ENCODE results near the gene PPP2R5A. TPM values are rescaled to one million over a fixed set of nuclear protein-coding genes. Genes with fewer than 3 reads are reported as not detected.

The PPP2R5A gene
- polyA plus RNA-seq, 3 donors = 28.1 to 38.4 (median 31.1) TPM

DNA sequence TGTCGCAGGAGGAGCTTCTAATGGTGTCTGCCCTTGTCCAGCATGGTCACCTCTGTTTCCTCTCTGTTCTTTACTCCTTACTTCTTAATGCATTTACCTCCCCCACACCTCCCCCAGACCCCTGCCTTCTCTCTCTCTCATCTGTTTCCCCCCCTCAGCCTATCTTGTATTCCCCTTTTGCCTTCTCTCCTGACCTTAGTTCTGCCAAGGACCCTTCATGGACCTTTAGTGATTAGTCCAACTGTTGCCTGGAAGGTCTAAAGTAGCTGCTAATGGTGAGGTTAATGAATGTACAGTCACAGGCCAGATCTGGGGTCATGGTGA, 42.3 kb upstream of the PPP2R5A start:
- Histone ChIP-seq H3K4me1 (ENCODE audit: control insufficient read depth in 1 of 2, insufficient read depth in 2 of 2, low read length in 2 of 2) (peaks cover 20 to 42% of the 10 kb centered on the region in 2 donors), H3K9ac (ENCODE audit: insufficient read depth, low read length, poor library complexity, severe bottlenecking) (no peak overlapping the region), H3K27ac (ENCODE audit: low read depth in 1 of 2, low read length in 2 of 2) (no peak overlapping the region), H3K36me3 (replicated peaks in 1 of 2; ENCODE audit: control insufficient read depth in 1 of 2, insufficient read depth in 2 of 2, low read length in 2 of 2) (no peaks in the 10 kb centered on the region), H4K20me1 (ENCODE audit: insufficient read depth, low read length) (no peaks in the 10 kb centered on the region), H3K4me2 (replicated peaks; ENCODE audit: extremely low read depth, low read length, poor library complexity, severe bottlenecking) (no peak overlapping the region), H3K27me3 (ENCODE audit: control insufficient read depth in 2 of 2, insufficient read depth in 2 of 2, low read length in 2 of 2) (no peaks in the 10 kb centered on the region), H3K79me2 (ENCODE audit: insufficient read depth, low read length) (no peaks in the 10 kb centered on the region), H2AFZ (ENCODE audit: insufficient read depth, low read depth, low read length, poor library complexity, severe bottlenecking) (peak overlapping the region; percentile 19), H3K9me3 (replicated peaks in 1 of 2; ENCODE audit: control insufficient read depth in 1 of 2, insufficient read depth in 1 of 2, low read length in 2 of 2) (no peaks in the 10 kb centered on the region), H3K4me3 (replicated peaks in 1 of 3; ENCODE audit: low read depth in 2 of 3, low read length in 3 of 3) (no peak overlapping the region)
- TF ChIP-seq, protein P1, sequence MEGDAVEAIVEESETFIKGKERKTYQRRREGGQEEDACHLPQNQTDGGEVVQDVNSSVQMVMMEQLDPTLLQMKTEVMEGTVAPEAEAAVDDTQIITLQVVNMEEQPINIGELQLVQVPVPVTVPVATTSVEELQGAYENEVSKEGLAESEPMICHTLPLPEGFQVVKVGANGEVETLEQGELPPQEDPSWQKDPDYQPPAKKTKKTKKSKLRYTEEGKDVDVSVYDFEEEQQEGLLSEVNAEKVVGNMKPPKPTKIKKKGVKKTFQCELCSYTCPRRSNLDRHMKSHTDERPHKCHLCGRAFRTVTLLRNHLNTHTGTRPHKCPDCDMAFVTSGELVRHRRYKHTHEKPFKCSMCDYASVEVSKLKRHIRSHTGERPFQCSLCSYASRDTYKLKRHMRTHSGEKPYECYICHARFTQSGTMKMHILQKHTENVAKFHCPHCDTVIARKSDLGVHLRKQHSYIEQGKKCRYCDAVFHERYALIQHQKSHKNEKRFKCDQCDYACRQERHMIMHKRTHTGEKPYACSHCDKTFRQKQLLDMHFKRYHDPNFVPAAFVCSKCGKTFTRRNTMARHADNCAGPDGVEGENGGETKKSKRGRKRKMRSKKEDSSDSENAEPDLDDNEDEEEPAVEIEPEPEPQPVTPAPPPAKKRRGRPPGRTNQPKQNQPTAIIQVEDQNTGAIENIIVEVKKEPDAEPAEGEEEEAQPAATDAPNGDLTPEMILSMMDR (IDR thresholded peaks at IDR 0.05) = no peak
- Mint-ChIP-seq H3K36me3 (no peaks in the 10 kb centered on the region), H3K9me3 (peaks cover 0 to 2% (median 0%) of the 10 kb centered on the region in 7 donors), H3K4me1 (peaks cover 37% of the 10 kb centered on the region), H3K27ac (no peak overlapping the region), H3K27me3 (ENCODE audit: low read depth in 3 of 3) (peaks cover 0 to 7% (median 0%) of the 10 kb centered on the region in 3 donors), H3K4me3 (no peak overlapping the region)
- WGBS (ENCODE audit: insufficient coverage) = 100% methylated on average over 1 of the region's 1 CpG
- no peak for DNase-seq
- intact Hi-C loops (cut with micrococcal nuclease) = no loop called here

DNA sequence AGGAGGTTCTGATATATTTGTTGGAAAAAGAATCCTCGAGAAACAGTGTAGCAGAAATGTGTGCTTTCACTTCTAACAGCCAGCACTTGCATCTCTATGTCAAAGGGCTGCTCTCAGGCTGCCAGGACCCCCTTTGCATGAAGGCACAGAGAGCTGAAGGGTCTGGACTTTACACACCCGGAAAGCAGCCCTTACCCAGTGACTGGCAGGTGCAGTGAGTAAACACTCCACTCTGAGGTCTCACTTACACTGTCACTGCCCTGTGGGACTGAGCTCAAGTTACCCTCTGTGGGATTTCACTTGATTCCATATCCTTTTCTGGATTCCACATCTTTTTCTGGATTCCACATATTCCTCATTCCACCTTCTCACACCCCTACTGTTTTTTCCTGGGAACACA, 40.8 kb upstream of the PPP2R5A start:
- no peak for DNase-seq
- intact Hi-C loops (cut with micrococcal nuclease) = no loop called here
- no peak overlapping the region for H3K27ac ChIP-seq (ENCODE audit: low read depth in 1 of 2, low read length in 2 of 2)

More for the DNA sequence above, 40.8 kb upstream of the PPP2R5A start:
- Histone ChIP-seq H3K27me3 (ENCODE audit: control insufficient read depth in 2 of 2, insufficient read depth in 2 of 2, low read length in 2 of 2) (no peaks in the 10 kb centered on the region), H3K36me3 (replicated peaks in 1 of 2; ENCODE audit: control insufficient read depth in 1 of 2, insufficient read depth in 2 of 2, low read length in 2 of 2) (no peaks in the 10 kb centered on the region), H3K4me2 (replicated peaks; ENCODE audit: extremely low read depth, low read length, poor library complexity, severe bottlenecking) (no peak overlapping the region), H3K9me3 (replicated peaks in 1 of 2; ENCODE audit: control insufficient read depth in 1 of 2, insufficient read depth in 1 of 2, low read length in 2 of 2) (no peaks in the 10 kb centered on the region), H3K9ac (ENCODE audit: insufficient read depth, low read length, poor library complexity, severe bottlenecking) (no peak overlapping the region), H2AFZ (ENCODE audit: insufficient read depth, low read depth, low read length, poor library complexity, severe bottlenecking) (no peak overlapping the region), H3K4me3 (replicated peaks in 1 of 3; ENCODE audit: low read depth in 2 of 3, low read length in 3 of 3) (no peak overlapping the region), H3K4me1 (ENCODE audit: control insufficient read depth in 1 of 2, insufficient read depth in 2 of 2, low read length in 2 of 2) (peaks cover 25 to 49% of the 10 kb centered on the region in 2 donors), H4K20me1 (ENCODE audit: insufficient read depth, low read length) (no peaks in the 10 kb centered on the region), H3K79me2 (ENCODE audit: insufficient read depth, low read length) (no peaks in the 10 kb centered on the region)
- H3K36me3 Mint-ChIP-seq = no peaks in the 10 kb centered on the region
- WGBS (ENCODE audit: insufficient coverage) = 83% methylated on average over 1 of the region's 2 CpGs
- peaks cover 0 to 7% (median 0%) of the 10 kb centered on the region in 3 donors for H3K27me3 Mint-ChIP-seq (ENCODE audit: low read depth in 3 of 3)
- TF ChIP-seq, protein P1 (IDR thresholded peaks at IDR 0.05) = no peak
- no peak overlapping the region for H3K27ac Mint-ChIP-seq
- H3K4me1 Mint-ChIP-seq = peaks cover 43% of the 10 kb centered on the region
- no peak overlapping the region for H3K4me3 Mint-ChIP-seq
- peaks cover 0 to 5% (median 0%) of the 10 kb centered on the region in 7 donors for H3K9me3 Mint-ChIP-seq
